Fibroblast of pulmonary artery (primary cell): Measurements from ENCODE around the gene AKR1A1.

Experiments used
- DNase-seq: peaks from one replicate; pipeline ENCODE4 v3.0.0-alpha.2; 2010; ENCODE audit warnings: low read depth
- H3K4me3 ChIP-seq: replicated peaks from 2 replicates; pipeline ENCODE4 v1.5.1; 2011; ENCODE audit warnings: low read depth, mild to moderate bottlenecking, control low read depth, low read length, moderate library complexity
- CTCF ChIP-seq: IDR thresholded peaks from 2 replicates; pipeline ENCODE4 v1.5.1; 2011; ENCODE audit warnings: mild to moderate bottlenecking, control low read depth, low read length, inconsistent platforms; ENCODE audit errors: missing control alignments

Gene AKR1A1

DNA sequence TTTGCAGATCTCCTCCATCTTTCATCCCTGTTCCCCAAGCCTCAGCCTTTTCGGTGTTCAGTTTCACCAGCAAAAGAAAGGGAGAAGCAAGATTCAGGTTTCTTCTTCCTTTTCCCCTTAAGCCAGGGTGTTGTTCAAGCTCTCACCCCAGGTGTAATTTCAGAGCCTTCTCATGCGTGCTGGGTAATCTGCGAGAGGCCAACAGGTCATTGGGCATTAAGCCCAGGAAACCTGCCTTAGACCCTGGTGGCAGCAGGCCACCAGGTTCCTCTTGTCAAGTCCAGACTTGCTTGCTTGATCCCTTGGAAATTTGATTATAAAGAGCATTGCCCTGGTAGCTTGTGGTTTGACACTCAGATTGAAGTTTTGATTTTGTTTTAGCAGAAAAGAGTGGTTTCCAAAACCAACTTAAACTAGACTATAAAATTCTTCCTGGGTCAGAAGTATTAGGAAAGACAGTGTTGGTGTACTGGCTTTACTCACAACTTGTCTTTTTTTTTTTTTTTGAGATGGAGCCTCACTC is 6.9 kb downstream of the AKR1A1 start:
- no peak for DNase-seq
- no peak for TF ChIP-seq CTCF
- H3K4me3 ChIP-seq, result no peak overlapping the region

DNA sequence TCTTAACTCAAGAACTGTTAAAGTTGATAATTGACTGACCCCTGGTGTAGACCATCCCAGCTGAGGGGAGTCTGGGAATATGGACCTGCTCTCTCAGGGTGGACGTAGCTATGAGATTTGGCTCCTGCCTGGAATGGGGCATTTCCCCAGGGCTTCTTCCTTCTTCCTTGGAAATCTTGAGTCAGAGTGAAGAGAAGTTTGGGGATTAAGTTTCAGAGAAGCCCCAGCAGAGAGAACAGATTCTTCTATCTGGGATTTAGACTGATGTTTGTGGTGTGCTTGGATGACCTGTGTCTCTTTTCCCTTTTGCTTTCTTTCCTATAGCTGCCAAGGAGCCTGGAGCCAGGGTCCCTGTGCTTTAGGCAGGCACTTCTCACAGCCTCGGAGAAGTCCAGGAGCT is 13.2 kb downstream of the AKR1A1 start:
- TF ChIP-seq CTCF, result no peak
- no peak for DNase-seq

GRCh38 chr1:45566722-45567121 is 16.1 kb downstream of the AKR1A1 start:
- DNase-seq, result peak; percentile 29
- no peak for TF ChIP-seq CTCF

More for the DNA sequence above, 13.2 kb downstream of the AKR1A1 start:
- H3K4me3 ChIP-seq, result no peak overlapping the region

DNA sequence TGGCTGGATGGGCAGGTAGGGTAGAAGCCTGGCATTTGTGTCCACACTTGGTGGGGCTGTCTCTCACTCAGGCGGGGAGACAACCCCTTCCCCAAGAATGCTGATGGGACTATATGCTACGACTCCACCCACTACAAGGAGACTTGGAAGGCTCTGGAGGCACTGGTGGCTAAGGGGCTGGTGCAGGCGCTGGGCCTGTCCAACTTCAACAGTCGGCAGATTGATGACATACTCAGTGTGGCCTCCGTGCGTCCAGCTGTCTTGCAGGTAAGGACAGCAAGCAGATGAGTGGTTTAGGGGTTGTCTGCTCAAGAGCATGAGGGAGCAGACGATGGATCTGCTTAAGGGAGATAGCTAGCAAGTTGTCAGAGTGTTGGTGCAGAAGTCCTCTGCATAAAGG is 17.3 kb downstream of the AKR1A1 start:
- no peak overlapping the region for H3K4me3 ChIP-seq
- no peak for DNase-seq

More at GRCh38 chr1:45566722-45567121, 16.1 kb downstream of the AKR1A1 start:
- no peak overlapping the region for H3K4me3 ChIP-seq

DNA sequence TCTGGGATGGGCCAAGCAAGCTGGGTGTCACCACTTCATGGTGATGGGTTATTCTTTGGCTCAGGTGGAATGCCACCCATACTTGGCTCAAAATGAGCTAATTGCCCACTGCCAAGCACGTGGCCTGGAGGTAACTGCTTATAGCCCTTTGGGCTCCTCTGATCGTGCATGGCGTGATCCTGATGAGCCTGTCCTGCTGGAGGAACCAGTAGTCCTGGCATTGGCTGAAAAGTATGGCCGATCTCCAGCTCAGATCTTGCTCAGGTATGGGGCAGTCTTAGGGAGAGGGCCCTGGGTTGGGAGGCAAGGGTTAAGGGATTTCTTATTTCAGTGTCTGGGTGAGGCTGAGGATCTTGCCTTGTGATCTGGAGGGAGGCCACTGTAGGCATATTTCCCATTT is 17.8 kb downstream of the AKR1A1 start:
- no peak for DNase-seq
- no peak overlapping the region for H3K4me3 ChIP-seq
- TF ChIP-seq CTCF, result no peak

More for the DNA sequence above, 17.3 kb downstream of the AKR1A1 start:
- TF ChIP-seq CTCF, result no peak

- no peak overlapping the region for H3K4me3 ChIP-seq
- no peak for TF ChIP-seq CTCF
- DNase-seq, result no peak
Observed at GRCh38 chr1:45569571-45569961, 18.9 kb downstream of the AKR1A1 start.

DNA sequence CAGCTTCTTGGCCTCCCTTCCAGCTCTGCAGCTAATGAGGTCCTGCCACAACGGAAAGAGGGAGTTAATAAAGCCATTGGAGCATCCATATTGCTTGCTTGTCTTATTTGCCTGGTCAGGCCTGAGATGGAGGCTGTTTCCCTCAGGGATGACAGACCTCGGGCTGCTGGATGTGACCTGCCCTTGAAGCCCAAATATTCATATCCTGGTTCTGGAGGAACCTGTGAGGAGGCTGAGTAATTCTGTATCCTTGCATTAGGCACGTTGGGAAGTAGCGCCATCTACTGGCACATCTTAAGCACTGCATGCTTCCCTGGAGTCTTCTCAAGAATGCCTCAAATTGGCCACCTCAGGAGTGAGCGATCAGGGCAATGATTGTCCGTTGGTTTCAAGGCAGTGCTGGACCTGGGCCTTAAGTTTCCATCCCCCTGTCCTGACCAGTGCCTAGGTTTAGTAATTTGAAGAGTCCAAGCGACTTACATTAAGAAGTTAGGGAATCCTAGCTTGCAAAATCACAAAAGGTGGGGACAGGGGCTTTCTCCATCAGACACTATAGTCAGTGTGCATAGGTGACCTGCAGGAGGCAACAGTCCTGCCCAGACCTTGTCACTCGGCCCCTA is 19.4 kb downstream of the AKR1A1 start:
- peak; percentile 87 for DNase-seq
- peak; percentile 100 for TF ChIP-seq CTCF
- no peak overlapping the region for H3K4me3 ChIP-seq
